HG03439 (cell line): ENCODE measurements around the gene SOX2.

Experiments
- ATAC-seq: cut with Tn5 transposase; IDR thresholded peaks from one replicate; pipeline ENCODE4 v1.9.1; 2021; ENCODE audit warnings: mild to moderate bottlenecking, moderate library complexity; ENCODE audit not compliant: unreplicated experiment

SOX2 gene

GRCh38 chr3:181711325-181712135, at the start of gene SOX2:
SOX2 (plus strand) TSS chr3:181711925; CDS start chr3:181712361, 436 bp downstream.
- ATAC-seq, result no peak

- ATAC-seq, result no peak
Measured at GRCh38 chr3:181683563-181683962, 28.2 kb upstream of the SOX2 start.

GRCh38 chr3:181687190-181687589, 24.5 kb upstream of the SOX2 start:
- no peak for ATAC-seq

GRCh38 chr3:181687731-181688130, 24.0 kb upstream of the SOX2 start:
- ATAC-seq, result no peak

DNA sequence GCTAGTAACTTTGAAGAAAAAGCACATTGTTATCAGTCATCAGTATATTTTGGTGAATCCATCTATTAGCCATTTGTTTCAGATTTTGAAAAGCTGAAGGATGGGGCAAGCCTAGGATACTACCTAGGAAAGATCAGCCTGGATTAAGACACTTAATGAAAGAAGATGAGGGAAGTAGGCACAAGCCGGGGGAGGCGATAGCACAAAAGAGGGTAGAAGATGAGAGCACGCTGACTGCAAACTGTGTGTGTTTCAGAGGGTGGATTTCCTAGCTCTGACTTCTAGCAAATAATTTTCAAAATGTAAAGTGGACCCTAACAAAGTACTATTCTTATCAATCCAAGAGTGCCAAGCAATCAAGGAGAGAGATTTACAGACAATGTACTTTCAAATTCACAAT, 22.2 kb upstream of the SOX2 start:
- ATAC-seq, result no peak

DNA sequence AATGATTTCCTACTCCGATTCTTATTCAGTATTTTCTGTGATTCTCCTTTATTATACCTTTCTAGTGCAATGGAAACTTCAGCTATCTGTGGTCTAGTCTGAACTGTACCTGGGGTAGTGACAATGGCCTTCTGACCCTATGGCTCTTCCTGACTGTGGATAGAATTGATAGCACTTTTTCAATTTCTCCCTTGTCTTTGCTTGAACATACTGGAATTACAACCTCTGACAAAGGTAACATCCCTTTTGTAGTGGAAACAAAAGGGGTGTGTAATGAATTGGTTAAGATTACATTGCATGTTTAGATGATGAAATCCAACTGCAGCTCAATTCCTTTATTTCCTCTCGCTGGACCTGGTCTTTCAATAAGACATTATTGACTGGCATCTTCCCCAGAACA, 21.0 kb upstream of the SOX2 start:
- ATAC-seq, result no peak

- ATAC-seq, result no peak
Measured at GRCh38 chr3:181691901-181692300, 19.8 kb upstream of the SOX2 start.

DNA sequence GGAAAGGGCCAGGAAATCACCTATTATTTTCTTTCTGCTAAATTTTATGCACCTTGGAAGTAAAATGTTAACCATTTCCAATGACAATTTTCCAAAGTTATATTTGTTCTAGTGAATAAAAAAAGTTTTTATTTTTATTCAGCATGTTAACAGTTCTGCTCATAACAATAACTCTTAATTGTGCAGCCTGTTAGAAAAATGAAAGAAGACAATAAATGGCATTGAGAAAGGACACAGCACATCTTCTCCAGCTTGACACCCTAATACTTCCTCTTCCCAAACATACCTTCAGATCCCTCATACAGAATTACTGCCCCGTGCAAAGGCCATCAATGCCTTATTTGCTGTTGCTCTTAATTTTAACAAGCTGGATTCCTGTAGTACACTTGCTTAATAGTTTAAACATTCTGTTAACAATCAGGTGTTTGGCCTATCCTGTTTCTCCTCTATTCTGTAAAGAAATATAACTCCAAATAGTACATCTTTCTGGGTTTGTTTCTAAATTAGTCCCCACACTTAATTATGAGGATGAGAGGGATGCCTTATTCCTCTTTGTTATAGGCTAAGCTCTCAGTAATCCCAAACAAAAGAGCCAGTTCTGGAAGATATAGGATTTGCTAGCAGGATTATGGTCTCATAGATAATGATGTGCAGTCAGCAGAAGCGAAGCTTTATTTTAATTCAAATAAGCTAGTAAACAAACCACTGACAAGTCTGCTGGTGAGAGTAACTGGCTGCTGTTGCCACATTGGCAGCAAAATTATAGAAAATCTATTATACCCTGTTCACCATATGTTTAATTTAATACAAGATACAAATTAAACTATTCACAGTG, 19.2 kb upstream of the SOX2 start:
- no peak for ATAC-seq

GRCh38 chr3:181693280-181693679, 18.4 kb upstream of the SOX2 start:
- ATAC-seq, result no peak

- no peak for ATAC-seq
Measured at GRCh38 chr3:181694805-181695660, 16.7 kb upstream of the SOX2 start.

DNA sequence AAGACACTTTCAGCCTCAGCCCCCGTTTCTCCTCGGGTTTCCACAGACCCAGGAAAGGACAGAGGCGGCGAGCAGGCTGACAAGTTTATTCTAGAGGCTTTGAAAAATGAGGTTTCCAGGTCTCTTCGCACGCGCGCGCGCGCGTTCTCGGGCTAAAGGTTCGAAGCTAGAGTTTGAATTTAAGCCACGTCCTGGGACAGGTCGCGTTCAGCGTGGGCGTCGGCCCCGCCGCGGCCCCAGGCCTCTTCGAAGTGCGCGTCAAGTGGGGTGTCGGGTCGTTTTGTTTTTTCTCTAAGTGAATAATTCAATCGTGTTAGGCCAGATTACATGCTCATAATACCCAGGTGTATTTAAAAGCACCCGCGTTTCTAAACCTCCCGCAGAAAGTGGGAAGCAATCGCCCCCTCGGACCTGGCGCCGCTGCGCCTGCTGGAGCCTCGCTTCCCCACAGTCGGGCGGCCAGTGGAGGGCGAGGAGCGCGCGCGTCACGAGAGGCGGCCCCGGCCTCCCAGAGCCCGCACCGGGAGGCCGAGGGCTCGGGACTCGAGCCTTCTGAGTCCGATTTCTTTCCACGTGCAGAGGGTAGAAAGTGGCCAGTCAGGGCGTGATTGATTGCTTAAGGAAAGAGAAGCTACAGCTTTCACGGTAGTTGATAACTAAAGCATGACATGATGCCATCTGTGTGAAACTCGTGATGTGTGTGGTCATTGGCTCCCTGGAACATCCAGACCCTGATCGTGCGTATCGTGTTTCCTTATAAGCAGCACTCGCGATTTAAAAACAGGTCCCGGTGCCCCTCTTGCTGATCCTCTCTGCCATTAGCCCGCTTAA, 15.8 kb upstream of the SOX2 start:
- no peak for ATAC-seq

DNA sequence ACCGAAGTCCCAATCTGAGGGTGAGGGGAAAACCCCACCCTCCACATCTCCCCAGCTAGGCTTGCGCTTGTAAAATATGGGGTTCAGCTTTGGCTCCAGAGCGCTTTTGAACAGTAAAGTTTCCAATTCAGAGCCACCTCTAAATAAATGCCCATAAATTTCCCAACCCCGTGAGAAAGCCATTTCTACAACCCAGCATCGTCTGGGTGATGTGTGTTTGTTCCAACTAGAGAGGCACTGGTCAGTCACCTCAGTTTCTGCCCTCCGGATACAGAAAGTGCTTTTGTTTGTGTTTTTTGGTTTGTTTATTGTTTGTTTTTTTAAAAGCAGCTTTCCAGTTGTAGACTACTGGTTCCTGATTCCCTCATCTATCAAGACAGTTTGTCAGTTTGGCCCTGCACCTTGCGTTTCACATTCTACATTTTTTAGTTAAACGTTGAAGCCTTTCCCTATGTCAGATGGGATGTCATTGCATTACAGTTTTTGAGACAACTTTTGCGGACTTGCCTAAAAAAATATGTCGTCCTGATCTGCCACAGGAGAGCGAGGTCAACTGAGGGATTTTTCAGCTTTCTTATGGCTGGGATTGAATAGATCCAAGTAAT, 15.0 kb upstream of the SOX2 start:
- no peak for ATAC-seq

GRCh38 chr3:181698263-181698954, 13.3 kb upstream of the SOX2 start:
- no peak for ATAC-seq

DNA sequence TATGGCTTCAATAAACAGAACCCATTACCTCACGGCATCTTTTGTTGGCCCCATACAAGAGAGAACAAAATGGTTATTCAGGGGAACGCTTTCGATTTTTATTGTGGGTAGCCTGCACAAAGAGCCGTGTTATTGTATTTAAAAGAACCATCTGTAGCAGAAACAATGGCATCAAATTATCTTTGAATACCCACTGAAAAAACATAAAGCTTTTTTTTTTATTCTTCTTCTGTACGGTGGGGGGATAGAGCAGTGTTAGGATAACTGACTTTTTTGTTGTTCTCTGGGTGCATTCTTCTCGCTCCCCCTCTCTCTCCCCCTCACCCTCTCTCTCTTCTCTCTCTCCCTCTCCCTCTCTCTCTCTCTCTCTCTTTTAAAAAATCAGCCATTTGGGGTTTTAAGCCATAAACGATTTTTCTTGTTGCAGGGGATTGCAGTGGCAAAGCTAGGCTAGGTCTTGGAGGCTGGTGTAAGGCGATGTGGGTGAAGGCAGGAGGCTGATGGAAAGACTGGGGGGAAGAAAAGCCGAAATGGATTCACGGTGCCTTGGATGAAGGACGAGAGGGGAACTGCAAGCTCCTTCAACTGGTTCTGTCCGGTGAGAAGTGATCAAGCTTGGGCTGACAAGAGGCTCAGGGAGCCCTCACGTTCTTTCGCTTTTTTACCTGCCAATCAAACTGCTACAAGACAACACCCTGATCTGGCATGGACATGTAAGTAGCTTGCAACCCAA, 12.4 kb upstream of the SOX2 start:
- no peak for ATAC-seq

DNA sequence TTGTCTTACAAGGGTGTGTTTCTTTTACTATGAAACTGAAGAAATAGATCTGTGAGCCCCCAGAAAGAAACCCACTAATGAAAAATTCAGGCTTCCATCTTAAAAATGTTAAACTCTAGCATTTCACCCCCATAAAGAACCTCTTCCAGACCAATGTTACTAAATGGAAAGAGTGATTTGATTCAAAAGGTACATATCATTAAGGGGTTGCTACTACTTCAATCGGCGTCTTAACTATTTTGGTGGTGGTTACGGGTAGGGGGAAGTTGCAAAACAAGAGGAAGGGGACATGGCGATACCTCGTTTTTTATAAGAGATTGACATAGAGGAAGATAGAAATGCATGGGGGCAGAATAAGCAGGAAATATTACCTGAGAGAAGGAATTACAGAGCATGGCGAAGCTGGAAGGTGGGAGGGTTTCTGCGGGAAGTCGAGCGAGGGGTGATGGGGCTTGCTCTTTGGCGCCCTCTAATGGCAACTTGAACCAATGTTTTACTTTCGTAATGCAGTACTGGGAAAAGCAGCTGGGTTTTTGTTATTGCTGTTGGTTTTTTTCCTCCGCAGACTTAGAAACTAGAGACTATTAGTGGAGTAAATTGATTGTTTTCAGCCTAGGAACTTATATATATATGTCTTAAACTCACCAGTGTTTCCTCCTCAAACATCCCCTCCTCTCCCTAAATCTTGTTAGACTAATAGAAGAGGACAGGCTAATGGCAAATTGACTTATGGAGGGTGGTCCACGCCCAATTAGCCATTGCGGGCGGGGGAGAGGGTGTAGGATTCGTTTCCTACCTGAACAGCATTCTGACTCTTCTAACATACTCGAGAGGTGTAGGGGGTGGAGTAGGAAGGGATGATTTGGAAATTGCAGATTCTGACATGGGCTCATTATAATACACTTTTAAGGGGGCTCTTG, 11.3 kb upstream of the SOX2 start:
- ATAC-seq, result peak; percentile 62

- no peak for ATAC-seq
Measured at GRCh38 chr3:181701096-181701495, 10.6 kb upstream of the SOX2 start.

DNA sequence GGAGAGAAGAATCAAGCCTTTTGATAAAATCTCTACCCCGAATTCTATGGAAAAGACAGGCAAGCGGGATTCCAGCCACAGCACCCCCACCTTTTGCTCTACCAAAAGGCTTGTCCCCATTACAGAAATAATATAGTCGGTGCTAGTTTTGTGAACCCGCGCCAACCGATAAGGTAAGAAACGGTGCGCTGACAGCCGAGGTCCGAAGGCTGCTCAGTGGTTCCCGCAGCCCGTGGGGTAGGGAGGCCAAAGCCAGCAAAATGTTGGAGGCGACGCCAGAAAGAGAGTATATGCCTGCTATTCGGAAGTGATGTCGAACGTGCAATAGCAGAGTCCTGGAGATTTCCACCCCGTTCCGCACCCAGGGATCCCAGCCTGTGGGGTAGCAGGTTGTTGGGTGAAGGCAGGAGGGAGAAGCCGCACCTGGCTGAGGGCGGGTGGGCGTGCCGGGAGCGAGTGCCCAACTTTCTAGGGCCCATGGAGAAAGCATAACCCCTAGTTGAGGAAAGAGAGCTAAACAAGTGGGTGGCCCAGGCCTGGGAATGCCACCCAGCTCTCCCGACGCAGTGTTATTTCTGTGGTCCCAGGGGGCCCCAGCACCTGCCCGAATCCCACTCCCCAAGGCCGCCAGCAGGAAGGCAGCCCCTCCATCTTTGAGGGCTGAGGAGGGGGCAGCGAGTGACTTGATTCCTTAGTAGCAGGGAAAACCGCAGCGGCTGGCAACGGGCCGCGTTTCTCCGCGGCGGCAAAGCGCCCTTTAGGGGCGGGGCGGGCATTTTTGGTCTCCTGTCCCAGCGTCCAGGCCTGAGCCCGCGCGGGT, 7.9 kb upstream of the SOX2 start:
- ATAC-seq, result no peak
